CD14-positive monocyte (primary cell): Measurements from ENCODE around the gene RREB1. TPM values are rescaled to one million over a fixed set of nuclear protein-coding genes. Genes with fewer than 3 reads are reported as not detected.
A peak's percentile ranks its signal among the peaks of the same experiment; 100 is the strongest.

Experiments
- DNase-seq, 3 donors: peaks; one replicate each; pipeline ENCODE4 v3.0.0-alpha.2; 2011 to 2022
- H2AFZ ChIP-seq: 2 replicates; pipeline ENCODE4 v1.6.0; 2012; ENCODE audit warnings: mild to moderate bottlenecking, low read depth, low read length, inconsistent platforms; ENCODE audit not compliant: insufficient read depth, poor library complexity, severe bottlenecking
- H3K27ac ChIP-seq, 2 donors: 1 replicate in 1 of 2; 2 replicates in 1 of 2; pipeline ENCODE4 v1.5.1; 2012 to 2013; ENCODE audit warnings: low read length in 2 of 2, control low read depth in 1 of 2, inconsistent platforms in 1 of 2, low read depth in 1 of 2, mild to moderate bottlenecking in 1 of 2
- H3K27me3 ChIP-seq, 2 donors: one replicate each; pipeline versions ENCODE4 v1.6.0 to v1.6.1; 2011 to 2013; ENCODE audit warnings: low read length in 2 of 2; ENCODE audit not compliant: control insufficient read depth in 2 of 2, insufficient read depth in 2 of 2
- H3K36me3 ChIP-seq, 2 donors: replicated peaks in 1 of 2; 1 replicate in 1 of 2; 2 replicates in 1 of 2; pipeline versions ENCODE4 v1.5.1 to v1.6.1; 2012 to 2013; ENCODE audit warnings: low read length in 2 of 2, control low read depth in 1 of 2, inconsistent platforms in 1 of 2, mild to moderate bottlenecking in 1 of 2; ENCODE audit not compliant: insufficient read depth in 2 of 2, control insufficient read depth in 1 of 2
- H3K4me1 ChIP-seq, 2 donors: 1 replicate in 1 of 2; 2 replicates in 1 of 2; pipeline versions ENCODE4 v1.5.1 to v1.6.1; 2012 to 2013; ENCODE audit warnings: low read length in 2 of 2, control low read depth in 1 of 2, inconsistent platforms in 1 of 2, mild to moderate bottlenecking in 1 of 2, moderate library complexity in 1 of 2; ENCODE audit not compliant: insufficient read depth in 2 of 2, control insufficient read depth in 1 of 2
- H3K4me2 ChIP-seq: replicated peaks from 2 replicates; pipeline ENCODE3; 2012; ENCODE audit warnings: low read length, moderate library complexity, mild to moderate bottlenecking; ENCODE audit not compliant: poor library complexity, severe bottlenecking; ENCODE audit errors: extremely low read depth
- H3K4me3 ChIP-seq, 3 experiments: fragments of 200-600 bp in 1 of 3; sonication (generic) in 1 of 3; replicated peaks in 1 of 3; 1 replicate in 2 of 3; 2 replicates in 1 of 3; pipeline ENCODE4 v1.5.1; 2011 to 2013; ENCODE audit warnings: low read length in 3 of 3, mild to moderate bottlenecking in 3 of 3, control low read depth in 2 of 3, low read depth in 2 of 3, inconsistent platforms in 1 of 3, moderate library complexity in 1 of 3
- H3K79me2 ChIP-seq: 2 replicates; pipeline ENCODE4 v1.6.0; 2012; ENCODE audit warnings: mild to moderate bottlenecking, control low read depth, inconsistent platforms, low read length, moderate library complexity; ENCODE audit not compliant: insufficient read depth
- H3K9ac ChIP-seq: 2 replicates; pipeline ENCODE4 v1.6.0; 2017; ENCODE audit warnings: low read length, mild to moderate bottlenecking; ENCODE audit not compliant: insufficient read depth, poor library complexity, severe bottlenecking
- H3K9me3 ChIP-seq, 2 donors: replicated peaks in 1 of 2; 1 replicate in 1 of 2; 2 replicates in 1 of 2; pipeline versions ENCODE4 v1.5.1 to v1.6.1; 2012 to 2013; ENCODE audit warnings: low read length in 2 of 2, control low read depth in 1 of 2; ENCODE audit not compliant: control insufficient read depth in 1 of 2, insufficient read depth in 1 of 2
- H4K20me1 ChIP-seq: 2 replicates; pipeline ENCODE4 v1.6.0; 2012; ENCODE audit warnings: mild to moderate bottlenecking, low read length, control low read depth, moderate library complexity; ENCODE audit not compliant: insufficient read depth
- H3K27ac Mint-ChIP-seq, 7 donors: one replicate each; pipeline ENCODE4 v1.8.0; 2020; ENCODE audit warnings: mild to moderate bottlenecking in 7 of 7, mixed read lengths in 7 of 7, moderate library complexity in 6 of 7, inconsistent platforms in 2 of 7
- H3K27me3 Mint-ChIP-seq, 3 donors: one replicate each; pipeline ENCODE4 v1.8.0; 2021 to 2022; ENCODE audit warnings: low read depth in 3 of 3, mild to moderate bottlenecking in 3 of 3, mixed read lengths in 3 of 3, moderate library complexity in 3 of 3, inconsistent platforms in 1 of 3
- H3K36me3 Mint-ChIP-seq, 2 donors: one replicate each; pipeline ENCODE4 v1.8.0; 2020; ENCODE audit warnings: mixed read lengths in 2 of 2, inconsistent platforms in 1 of 2, mild to moderate bottlenecking in 1 of 2
- H3K4me1 Mint-ChIP-seq: one replicate; pipeline ENCODE4 v1.8.0; 2020; ENCODE audit warnings: mild to moderate bottlenecking, mixed read lengths
- H3K4me3 Mint-ChIP-seq, 2 donors: one replicate each; pipeline ENCODE4 v1.8.0; 2020; ENCODE audit warnings: mild to moderate bottlenecking in 2 of 2, mixed read lengths in 2 of 2, moderate library complexity in 1 of 2
- H3K9me3 Mint-ChIP-seq, 7 donors: one replicate each; pipeline ENCODE4 v1.8.0; 2020 to 2022; ENCODE audit warnings: mixed read lengths in 7 of 7, mild to moderate bottlenecking in 6 of 7, moderate library complexity in 6 of 7, inconsistent platforms in 2 of 7
- WGBS: methylation state at CpG from one replicate; pipeline ENCODE4 v1.1.5; 2013; ENCODE audit warnings: missing lambda C conversion rate; ENCODE audit not compliant: insufficient coverage; 5-methylcytosine and 5-hydroxymethylcytosine counted together
- intact Hi-C, 2 donors: fragments of 100-400 bp; cut with micrococcal nuclease; formaldehyde crosslinking; loops; one replicate each; pipeline versions ENCODE4 v1.15.0 to v1.15.1; 2023
- polyA plus RNA-seq, 3 donors: library from polyadenylated mRNA; depleted of rRNA in 1 of 3; unstranded in 2 of 3; stranded (reverse) in 1 of 3; fragments of 300-500 nt in 2 of 3; fragments of >200 nt in 1 of 3; fragmentation: Illumina TruSeq in 2 of 3; gene quantifications; 1 replicate in 2 of 3; 2 replicates in 1 of 3; pipeline ENCODE4 v1.2.3, GENCODE V29; 2012 to 2021
- TF ChIP-seq, protein P1 (sequence below): fragments of 200-600 bp; IDR thresholded peaks from one replicate; pipeline ENCODE4 v1.8.0; 2022; ENCODE audit warnings: antibody characterized with exemption, mild to moderate bottlenecking

RREB1 gene
- polyA plus RNA-seq, 3 donors: 2.1 to 15.3 (median 5.6) TPM

GRCh38 chr6:7215798-7216231 lies 108.1 kb downstream of the RREB1 start:
- Histone ChIP-seq H3K4me2 (no peak overlapping the region), H3K4me1 (peaks cover 29% of the 10 kb centered on the region in 2 donors), H3K9me3 (no peaks in the 10 kb centered on the region), H3K79me2 (peaks cover 68% of the 10 kb centered on the region), H3K27me3 (no peaks in the 10 kb centered on the region), H3K4me3 (no peak overlapping the region), H2AFZ (no peak overlapping the region), H3K9ac (no peak overlapping the region), H3K36me3 (peaks cover 59 to 81% of the 10 kb centered on the region in 2 donors), H4K20me1 (peaks cover 54% of the 10 kb centered on the region), H3K27ac (peak overlapping the region in 1 of 2 donors; percentile 42)
- H3K9me3 Mint-ChIP-seq: no peaks in the 10 kb centered on the region
- TF ChIP-seq, protein P1, sequence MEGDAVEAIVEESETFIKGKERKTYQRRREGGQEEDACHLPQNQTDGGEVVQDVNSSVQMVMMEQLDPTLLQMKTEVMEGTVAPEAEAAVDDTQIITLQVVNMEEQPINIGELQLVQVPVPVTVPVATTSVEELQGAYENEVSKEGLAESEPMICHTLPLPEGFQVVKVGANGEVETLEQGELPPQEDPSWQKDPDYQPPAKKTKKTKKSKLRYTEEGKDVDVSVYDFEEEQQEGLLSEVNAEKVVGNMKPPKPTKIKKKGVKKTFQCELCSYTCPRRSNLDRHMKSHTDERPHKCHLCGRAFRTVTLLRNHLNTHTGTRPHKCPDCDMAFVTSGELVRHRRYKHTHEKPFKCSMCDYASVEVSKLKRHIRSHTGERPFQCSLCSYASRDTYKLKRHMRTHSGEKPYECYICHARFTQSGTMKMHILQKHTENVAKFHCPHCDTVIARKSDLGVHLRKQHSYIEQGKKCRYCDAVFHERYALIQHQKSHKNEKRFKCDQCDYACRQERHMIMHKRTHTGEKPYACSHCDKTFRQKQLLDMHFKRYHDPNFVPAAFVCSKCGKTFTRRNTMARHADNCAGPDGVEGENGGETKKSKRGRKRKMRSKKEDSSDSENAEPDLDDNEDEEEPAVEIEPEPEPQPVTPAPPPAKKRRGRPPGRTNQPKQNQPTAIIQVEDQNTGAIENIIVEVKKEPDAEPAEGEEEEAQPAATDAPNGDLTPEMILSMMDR: no peak
- H3K4me1 Mint-ChIP-seq: peaks cover 33% of the 10 kb centered on the region
- peaks cover 73 to 85% of the 10 kb centered on the region in 2 donors for H3K36me3 Mint-ChIP-seq
- intact Hi-C loops: no loop called here
- H3K27ac Mint-ChIP-seq: peak overlapping the region in 4 of 7 donors; percentile 32 to 55 (median 44)
- peaks cover 0 to 2% (median 0%) of the 10 kb centered on the region in 3 donors for H3K27me3 Mint-ChIP-seq
- H3K4me3 Mint-ChIP-seq: no peak overlapping the region
- DNase-seq: no peak
- WGBS: 90% methylated on average over 9 of the region's 10 CpGs

DNA sequence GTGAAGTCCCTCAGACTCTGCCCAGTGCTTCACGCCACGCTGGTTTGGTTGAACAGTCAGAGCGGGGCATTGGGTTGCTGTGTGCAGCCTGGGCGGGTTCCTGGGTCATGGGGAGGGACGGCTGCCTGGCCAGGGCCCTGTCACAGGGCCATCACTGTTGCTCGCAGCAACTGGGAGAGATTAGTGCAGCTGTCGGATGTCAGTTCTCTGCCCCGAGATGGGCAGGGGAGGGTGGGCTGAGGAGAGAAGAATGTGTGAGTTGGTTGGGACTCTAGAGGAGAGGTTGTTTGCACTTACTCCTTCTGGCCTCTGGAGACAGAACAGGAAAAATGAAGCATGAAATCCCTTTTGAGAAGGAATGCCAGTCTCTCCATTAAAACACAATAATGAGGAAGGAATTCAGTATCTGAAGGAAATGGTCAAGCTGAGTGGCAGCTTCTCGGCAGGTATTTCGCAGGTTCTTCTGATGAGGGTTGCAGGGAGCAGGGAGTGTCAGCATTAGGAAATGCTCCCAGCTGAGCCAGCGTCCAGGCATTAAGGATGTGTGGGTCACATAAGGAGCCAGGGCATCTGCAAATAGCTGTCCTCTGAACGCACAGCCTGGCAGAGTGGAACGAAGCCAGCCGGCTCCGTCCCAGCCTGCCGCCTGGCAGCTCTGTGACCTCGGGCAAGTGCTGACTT lies 109.3 kb downstream of the RREB1 start:
- 97% methylated on average over 10 of the region's 17 CpGs for WGBS
- H3K4me1 ChIP-seq: peaks cover 30 to 31% of the 10 kb centered on the region in 2 donors
- intact Hi-C loops: no loop called here
- Mint-ChIP-seq H3K36me3 (peaks cover 73 to 84% of the 10 kb centered on the region in 2 donors), H3K27me3 (peaks cover 0 to 2% (median 0%) of the 10 kb centered on the region in 3 donors), H3K27ac (peak overlapping the region in 4 of 7 donors; percentile 1 to 85 (median 43)), H3K9me3 (no peaks in the 10 kb centered on the region), H3K4me3 (no peak overlapping the region), H3K4me1 (peaks cover 34% of the 10 kb centered on the region)
- peaks cover 57 to 82% of the 10 kb centered on the region in 2 donors for H3K36me3 ChIP-seq
- no peak overlapping the region for H3K4me3 ChIP-seq
- no peaks in the 10 kb centered on the region for H3K9me3 ChIP-seq
- peaks cover 54% of the 10 kb centered on the region for H4K20me1 ChIP-seq
- H3K27me3 ChIP-seq: no peaks in the 10 kb centered on the region
- no peak overlapping the region for H2AFZ ChIP-seq
- H3K9ac ChIP-seq: no peak overlapping the region
- TF ChIP-seq, protein P1: no peak
- H3K27ac ChIP-seq: peak overlapping the region in 1 of 2 donors; percentile 54
- peaks cover 74% of the 10 kb centered on the region for H3K79me2 ChIP-seq
- no peak for DNase-seq
- H3K4me2 ChIP-seq: no peak overlapping the region
